ENCODE measurements around the gene YBX1.

DNA sequence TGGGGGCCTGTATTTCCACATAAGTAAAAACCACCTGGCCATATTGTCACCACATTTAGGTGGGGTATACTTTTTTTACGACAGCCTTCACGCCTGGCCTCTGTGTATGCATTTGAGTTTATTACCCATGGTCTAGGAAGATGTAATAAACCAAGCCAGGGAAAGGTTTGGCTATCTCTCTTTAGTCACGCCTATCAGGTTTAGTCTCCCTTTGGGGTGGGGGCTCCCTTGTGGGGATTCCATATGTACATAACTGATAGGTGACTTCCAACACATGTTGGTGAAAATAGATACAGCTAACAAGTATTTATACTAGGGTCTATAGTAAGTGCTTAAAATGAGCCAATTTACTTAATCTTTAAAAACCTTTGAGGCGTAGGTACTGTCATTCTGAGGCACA is 4.2 kb downstream of the YBX1 start:
- no peak for TF ChIP-seq REST (IDR thresholded peaks at IDR 0.05; ENCODE audit: insufficient read depth in 1 of 2, low read depth in 2 of 2, low read length in 2 of 2)
- no peak for TF ChIP-seq POLR2AphosphoS5 (IDR thresholded peaks at IDR 0.05; ENCODE audit: low read depth, low read length)
- TF ChIP-seq TAF1 (IDR thresholded peaks at IDR 0.05; ENCODE audit: borderline replicate concordance, insufficient read depth, low read length), result no peak
- no peak for TF ChIP-seq SIN3A (IDR thresholded peaks at IDR 0.05; ENCODE audit: borderline replicate concordance, insufficient read depth, low read length)
- no peak for TF ChIP-seq FOXP2 (optimal IDR thresholded peaks at IDR 0.05; ENCODE audit: borderline replicate concordance, extremely low read depth, extremely low read length, insufficient read depth)
